Measurements from ENCODE around the gene HIVEP2. TPM values are rescaled to one million over a fixed set of nuclear protein-coding genes. Genes with fewer than 3 reads are reported as not detected.

Gene HIVEP2
- total RNA-seq, 1 experiment from 2014 or later = 4.2 TPM

- Histone ChIP-seq H3K56ac (ENCODE audit: insufficient read length, low read depth, low read length) (no peak overlapping the region), H3K9ac (ENCODE audit: extremely low read depth, insufficient read length, low read length) (no peak overlapping the region), H2BK120ac (ENCODE audit: low read depth, low read length, poor library complexity, severe bottlenecking) (no peak overlapping the region), H3K23ac (ENCODE audit: insufficient read length, low read depth, low read length) (no peak overlapping the region), H4K8ac (replicated peaks; ENCODE audit: insufficient read length, low read depth, low read length) (no peak overlapping the region), H3K4ac (ENCODE audit: low read depth, low read length) (no peak overlapping the region), H4K20me1 (ENCODE audit: control insufficient read depth, insufficient read depth, insufficient read length) (no peaks in the 10 kb centered on the region), H3T11ph (ENCODE audit: low read length) (no peak overlapping the region), H3K4me1 (ENCODE audit: insufficient read depth, low read length) (no peaks in the 10 kb centered on the region), H3K79me1 (ENCODE audit: insufficient read depth, low read depth, low read length, poor library complexity, severe bottlenecking) (no peaks in the 10 kb centered on the region), H3K18ac (ENCODE audit: insufficient read length, low read depth, low read length) (no peak overlapping the region), H3K27ac (ENCODE audit: insufficient read length, low read depth, low read length) (no peak overlapping the region), H2AFZ (ENCODE audit: low read length) (no peak overlapping the region), H3K14ac (ENCODE audit: insufficient read depth, low read length) (no peak overlapping the region), H2BK20ac (ENCODE audit: low read depth, low read length, poor library complexity, severe bottlenecking) (no peak overlapping the region), H4K5ac (ENCODE audit: insufficient read length, low read depth, low read length) (no peak overlapping the region), H2BK12ac (ENCODE audit: insufficient read length, low read depth, low read length) (no peak overlapping the region), H2BK5ac (ENCODE audit: insufficient read length, low read length) (no peak overlapping the region), H3K27me3 (ENCODE audit: insufficient read depth, low read length) (no peaks in the 10 kb centered on the region), H3K23me2 (ENCODE audit: insufficient read length, low read depth, low read length, poor library complexity, severe bottlenecking) (no peaks in the 10 kb centered on the region), H3K79me2 (ENCODE audit: insufficient read depth, low read length) (no peaks in the 10 kb centered on the region), H3K9me3 (ENCODE audit: control insufficient read depth, low read depth, low read length) (no peaks in the 10 kb centered on the region), H2AK5ac (ENCODE audit: insufficient read length, low read length) (no peak overlapping the region), H2BK15ac (ENCODE audit: low read depth, low read length) (no peak overlapping the region), H3K4me2 (ENCODE audit: insufficient read depth, insufficient read length, low read length) (no peak overlapping the region), H4K91ac (ENCODE audit: insufficient read length, low read depth, low read length) (no peak overlapping the region)
- Mint-ChIP-seq H3K36me3 (ENCODE audit: insufficient read depth in 1 of 3, low read depth in 3 of 3) (peaks cover 2 to 20% (median 15%) of the 10 kb centered on the region in 3 experiments; a peak in 5 of 7 replicates), H3K4me1 (no peaks in the 10 kb centered on the region), H3K4me3 (no peak overlapping the region), H3K27ac (no peak overlapping the region), H3K27me3 (ENCODE audit: low read depth) (no peaks in the 10 kb centered on the region), H3K9me3 (no peaks in the 10 kb centered on the region)
- no peak for DNase-seq
- no CpG with 5 or more reads among the region's 1 CpG for WGBS (ENCODE audit: extremely low coverage, insufficient read length, low lambda C conversion rate)
- no peak for TF ChIP-seq CTCF (conservative IDR thresholded peaks at IDR 0.05)
Observed at GRCh38 chr6:142764311-142764710, 180.7 kb downstream of the HIVEP2 start.
